HFF-Myc (cell line): ENCODE data around the gene STK11IP.

Experiments
- DNase-seq: peaks from one replicate; pipeline ENCODE4 v3.0.0-alpha.2; 2011; ENCODE audit warnings: low read depth; ENCODE audit errors: extremely low read depth
- H3K4me3 ChIP-seq: replicated peaks from 2 replicates; pipeline ENCODE4 v1.5.1; 2011; ENCODE audit warnings: low read depth, mild to moderate bottlenecking, control low read depth, low read length
- TF ChIP-seq, protein P1 (sequence below): IDR thresholded peaks from 2 replicates; pipeline ENCODE4 v1.5.1; 2012; ENCODE audit warnings: mild to moderate bottlenecking, low read depth, low read length, control low read depth; ENCODE audit errors: missing control alignments

STK11IP gene

GRCh38 chr2:219569635-219570034 lies 28.0 kb upstream of the STK11IP start:
- DNase-seq: no peak
- TF ChIP-seq, protein P1, sequence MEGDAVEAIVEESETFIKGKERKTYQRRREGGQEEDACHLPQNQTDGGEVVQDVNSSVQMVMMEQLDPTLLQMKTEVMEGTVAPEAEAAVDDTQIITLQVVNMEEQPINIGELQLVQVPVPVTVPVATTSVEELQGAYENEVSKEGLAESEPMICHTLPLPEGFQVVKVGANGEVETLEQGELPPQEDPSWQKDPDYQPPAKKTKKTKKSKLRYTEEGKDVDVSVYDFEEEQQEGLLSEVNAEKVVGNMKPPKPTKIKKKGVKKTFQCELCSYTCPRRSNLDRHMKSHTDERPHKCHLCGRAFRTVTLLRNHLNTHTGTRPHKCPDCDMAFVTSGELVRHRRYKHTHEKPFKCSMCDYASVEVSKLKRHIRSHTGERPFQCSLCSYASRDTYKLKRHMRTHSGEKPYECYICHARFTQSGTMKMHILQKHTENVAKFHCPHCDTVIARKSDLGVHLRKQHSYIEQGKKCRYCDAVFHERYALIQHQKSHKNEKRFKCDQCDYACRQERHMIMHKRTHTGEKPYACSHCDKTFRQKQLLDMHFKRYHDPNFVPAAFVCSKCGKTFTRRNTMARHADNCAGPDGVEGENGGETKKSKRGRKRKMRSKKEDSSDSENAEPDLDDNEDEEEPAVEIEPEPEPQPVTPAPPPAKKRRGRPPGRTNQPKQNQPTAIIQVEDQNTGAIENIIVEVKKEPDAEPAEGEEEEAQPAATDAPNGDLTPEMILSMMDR: no peak
- H3K4me3 ChIP-seq: peak overlapping the region; percentile 51

- peak overlapping the region; percentile 51 for H3K4me3 ChIP-seq
- no peak for DNase-seq
- TF ChIP-seq, protein P1: no peak
Observed at GRCh38 chr2:219570194-219570923, 27.3 kb upstream of the STK11IP start.

DNA sequence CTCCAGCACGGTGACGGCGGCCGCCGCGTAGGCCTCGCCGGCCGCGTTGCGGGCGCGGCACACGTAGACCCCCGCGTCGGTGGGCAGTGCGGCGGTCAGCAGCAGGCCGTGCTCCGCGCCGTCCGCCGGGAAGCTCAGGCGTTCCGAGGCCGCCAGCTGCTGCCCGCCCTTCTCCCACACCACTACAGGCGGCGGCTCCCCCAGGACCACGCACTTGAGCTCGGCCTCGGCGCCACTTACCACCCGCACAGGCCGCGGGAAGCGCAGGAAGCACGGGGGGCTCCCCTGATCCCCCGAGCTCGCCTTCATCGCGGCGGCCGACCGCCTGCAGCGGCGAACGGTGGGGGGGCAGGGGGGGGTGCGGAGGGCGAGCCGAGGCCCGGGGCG lies 26.7 kb upstream of the STK11IP start:
- H3K4me3 ChIP-seq: peak overlapping the region; percentile 51
- no peak for DNase-seq
- TF ChIP-seq, protein P1: no peak

DNA sequence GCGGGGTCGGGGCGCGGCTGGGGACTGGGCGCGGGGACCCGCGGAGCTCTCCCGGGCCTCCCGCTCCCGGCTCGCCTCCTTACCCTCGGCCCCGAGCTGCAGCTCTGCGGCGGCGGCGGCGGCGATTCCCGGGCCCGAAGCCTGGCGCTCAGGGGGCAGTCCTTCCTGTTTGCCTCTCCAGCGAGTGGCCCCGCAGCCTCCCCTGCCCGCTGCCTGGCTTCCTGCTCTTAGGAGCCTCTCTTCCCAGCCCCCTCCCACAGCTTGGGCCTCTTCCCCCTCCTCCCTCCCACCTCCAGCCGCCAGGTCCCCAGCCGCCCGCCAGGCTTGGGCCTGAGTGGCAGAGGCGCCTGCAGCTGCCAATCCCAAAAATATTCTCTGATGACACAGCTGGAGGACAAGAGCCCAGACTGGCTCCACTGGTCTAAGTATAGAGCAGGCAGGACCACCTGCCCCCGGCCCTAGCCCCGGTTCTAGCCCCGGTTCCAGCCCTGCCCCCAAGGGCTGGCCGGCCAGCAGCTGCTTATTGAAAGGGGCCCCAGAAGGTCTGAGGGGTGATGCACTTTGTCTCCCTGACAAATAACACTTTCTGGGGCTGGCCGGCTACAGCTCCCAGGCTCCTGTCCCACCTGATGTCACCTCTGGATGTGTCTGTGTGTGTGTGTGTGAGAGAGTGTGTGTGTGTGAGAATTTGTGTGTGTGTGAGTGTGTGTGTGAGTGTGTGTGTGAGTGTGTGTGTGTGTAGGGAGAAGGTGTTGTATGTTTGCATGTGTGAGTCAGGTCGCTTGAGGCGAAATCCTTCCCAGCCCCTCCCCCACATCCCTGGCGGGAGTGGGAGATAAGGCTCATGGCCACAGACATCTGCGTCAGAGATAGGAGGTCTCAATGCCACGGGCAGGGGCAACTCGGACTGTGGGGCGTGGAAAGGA lies 26.1 kb upstream of the STK11IP start, which contains the start of gene OBSL1:
Gene OBSL1 (minus strand): TSS at position 229 of the 926 bp plus-strand sequence. CDS start 307 bp downstream, outside the sequence.
- peak within 1 kb of the TSS; percentile 51 for H3K4me3 ChIP-seq
- TF ChIP-seq, protein P1: no peak
- peak; percentile 22 for DNase-seq

- DNase-seq: no peak
- peak within 1 kb of the TSS; percentile 51 for H3K4me3 ChIP-seq
- TF ChIP-seq, protein P1: no peak
Observed at GRCh38 chr2:219572237-219573001, 25.2 kb upstream of the STK11IP start, which contains the start of gene INHA. INHA (plus strand) TSS chr2:219572310; CDS start chr2:219572375, 65 bp downstream.

DNA sequence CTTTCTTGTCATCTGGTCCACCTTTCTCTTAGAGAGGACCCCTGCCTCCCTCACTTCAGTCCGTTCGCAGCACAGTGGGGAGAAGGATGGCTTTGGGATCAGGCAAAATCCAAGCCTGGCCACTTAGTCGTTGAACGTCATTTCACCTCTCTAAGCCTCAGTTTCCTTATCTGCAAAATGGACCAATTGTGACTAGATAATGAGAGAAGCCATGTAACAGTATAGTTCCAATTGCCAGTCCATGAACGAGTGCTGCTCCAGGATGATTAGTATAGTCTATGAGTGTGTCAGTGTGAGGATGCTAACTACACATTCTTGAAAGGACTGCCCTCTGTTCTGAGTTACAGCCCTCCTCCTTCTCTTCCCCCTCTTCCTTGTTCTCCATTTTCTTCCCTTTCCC lies 24.5 kb upstream of the STK11IP start:
- H3K4me3 ChIP-seq: no peak overlapping the region
- no peak for DNase-seq
- TF ChIP-seq, protein P1: no peak
